Measurements from ENCODE around the gene E2F8.

DNA sequence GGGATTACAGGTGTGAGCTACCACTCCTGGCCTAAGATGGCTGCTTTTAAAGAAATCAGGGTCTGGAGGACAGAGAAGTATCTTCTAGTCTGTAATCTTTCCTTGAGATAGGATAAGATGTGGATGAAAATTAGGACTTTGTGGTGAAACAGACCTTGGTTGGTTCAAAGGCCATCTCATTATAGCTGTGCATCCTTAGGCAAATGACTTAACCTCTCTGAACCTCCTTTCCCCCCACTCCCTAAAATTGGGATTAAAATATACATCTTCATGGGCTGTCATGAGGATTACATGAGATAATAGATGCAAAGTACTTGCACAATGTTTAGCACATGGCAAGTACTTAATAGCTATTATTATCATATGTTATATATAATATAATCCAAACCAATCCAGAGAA lies 10.8 kb upstream of the E2F8 start:
- TF ChIP-seq POLR2A (IDR thresholded peaks at IDR 0.05; ENCODE audit: low read depth), result no peak
- TF ChIP-seq POLR2AphosphoS5 (IDR thresholded peaks at IDR 0.05), result no peak

Measured in esophagus muscularis mucosa (tissue), 2 donors.